ENCODE measurements around the gene CHL1.
"Not testable (repeated sequence)": the region's sequence is repeated elsewhere in the genome, so short reads cannot be mapped to it uniquely, and the experiment has no call there.

Gene CHL1

DNA sequence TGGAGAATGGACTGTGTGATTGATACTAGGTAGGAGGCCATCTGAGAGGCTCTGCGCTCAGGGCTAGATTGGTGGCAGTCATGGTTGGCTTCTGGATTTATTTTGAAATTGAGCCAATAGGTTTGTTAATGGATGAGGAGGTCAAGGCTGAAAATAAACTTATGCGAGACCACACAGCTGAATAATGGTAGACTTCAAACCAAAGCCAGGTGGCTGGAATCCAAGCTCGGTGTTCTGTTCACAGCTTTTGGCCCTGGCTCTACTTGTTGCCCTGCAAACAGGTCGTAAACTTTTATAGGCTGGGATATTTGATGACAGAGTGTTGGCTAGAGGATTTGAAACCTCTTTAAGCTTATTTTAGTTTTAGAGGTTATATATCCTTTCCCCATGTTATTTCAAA is 160.4 kb downstream of the CHL1 start:
- TF ChIP-seq, protein P1, sequence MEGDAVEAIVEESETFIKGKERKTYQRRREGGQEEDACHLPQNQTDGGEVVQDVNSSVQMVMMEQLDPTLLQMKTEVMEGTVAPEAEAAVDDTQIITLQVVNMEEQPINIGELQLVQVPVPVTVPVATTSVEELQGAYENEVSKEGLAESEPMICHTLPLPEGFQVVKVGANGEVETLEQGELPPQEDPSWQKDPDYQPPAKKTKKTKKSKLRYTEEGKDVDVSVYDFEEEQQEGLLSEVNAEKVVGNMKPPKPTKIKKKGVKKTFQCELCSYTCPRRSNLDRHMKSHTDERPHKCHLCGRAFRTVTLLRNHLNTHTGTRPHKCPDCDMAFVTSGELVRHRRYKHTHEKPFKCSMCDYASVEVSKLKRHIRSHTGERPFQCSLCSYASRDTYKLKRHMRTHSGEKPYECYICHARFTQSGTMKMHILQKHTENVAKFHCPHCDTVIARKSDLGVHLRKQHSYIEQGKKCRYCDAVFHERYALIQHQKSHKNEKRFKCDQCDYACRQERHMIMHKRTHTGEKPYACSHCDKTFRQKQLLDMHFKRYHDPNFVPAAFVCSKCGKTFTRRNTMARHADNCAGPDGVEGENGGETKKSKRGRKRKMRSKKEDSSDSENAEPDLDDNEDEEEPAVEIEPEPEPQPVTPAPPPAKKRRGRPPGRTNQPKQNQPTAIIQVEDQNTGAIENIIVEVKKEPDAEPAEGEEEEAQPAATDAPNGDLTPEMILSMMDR (IDR thresholded peaks at IDR 0.05; ENCODE audit: insufficient read depth, low read depth, low read length, missing control alignments), result no peak
- no peak overlapping the region for H3K4me3 ChIP-seq (ENCODE audit: low read depth, low read length)
- no peak for DNase-seq (ENCODE audit: low read depth)

DNA sequence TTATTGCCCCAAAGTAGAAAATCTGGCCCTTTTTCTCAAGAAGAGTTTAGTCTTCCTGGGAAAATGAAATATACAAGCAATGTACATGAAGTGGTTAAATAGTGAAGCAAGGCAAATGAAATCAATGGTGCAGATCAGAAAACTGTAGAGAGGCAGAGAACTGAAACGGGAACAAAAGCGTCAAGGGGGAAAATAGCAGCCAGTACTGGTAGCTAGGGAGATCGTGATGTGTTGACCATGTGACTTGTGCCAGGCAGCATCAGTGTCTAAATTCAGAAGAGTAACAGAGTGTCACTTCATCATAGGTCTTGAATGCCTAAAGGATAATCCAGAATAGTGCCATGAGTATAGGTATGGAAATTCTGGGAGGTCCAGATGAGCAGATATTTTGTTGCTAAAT is 163.1 kb downstream of the CHL1 start:
- no peak overlapping the region for H3K4me3 ChIP-seq (ENCODE audit: low read depth, low read length)
- DNase-seq (ENCODE audit: low read depth), result peak; percentile 32
- TF ChIP-seq, protein P1 (IDR thresholded peaks at IDR 0.05; ENCODE audit: insufficient read depth, low read depth, low read length, missing control alignments), result no peak

DNA sequence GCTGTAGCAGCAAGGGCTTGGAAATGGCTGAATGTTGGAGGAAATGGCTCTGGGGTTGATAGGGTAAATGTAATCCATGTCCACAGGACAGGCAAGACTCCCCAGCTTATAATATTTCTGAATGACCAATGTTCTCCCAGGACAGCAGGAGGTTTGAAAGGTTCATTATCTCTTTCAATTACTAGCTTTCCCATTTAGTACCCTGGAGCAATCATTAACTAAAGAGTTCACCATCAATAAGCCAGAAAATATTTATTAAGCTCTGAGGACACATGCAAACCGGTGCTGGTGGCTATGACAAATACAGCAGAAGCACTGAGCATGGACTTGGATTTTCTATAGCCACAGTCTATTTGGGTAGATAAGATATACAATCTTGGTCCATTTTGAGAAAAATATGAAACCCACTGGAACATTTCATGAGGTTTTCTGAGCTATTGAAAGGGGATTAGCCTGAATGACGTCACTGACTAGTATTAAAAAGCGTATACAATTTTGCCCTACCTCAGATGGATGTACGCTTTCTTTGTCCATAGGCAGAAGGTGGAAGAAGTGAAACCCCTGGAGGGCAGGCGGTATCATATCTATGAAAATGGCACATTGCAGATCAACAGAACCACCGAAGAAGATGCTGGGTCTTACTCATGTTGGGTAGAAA is 166.2 kb downstream of the CHL1 start:
- no peak overlapping the region for H3K4me3 ChIP-seq (ENCODE audit: low read depth, low read length)
- DNase-seq (ENCODE audit: low read depth), result no peak
- TF ChIP-seq, protein P1 (IDR thresholded peaks at IDR 0.05; ENCODE audit: insufficient read depth, low read depth, low read length, missing control alignments), result no peak

DNA sequence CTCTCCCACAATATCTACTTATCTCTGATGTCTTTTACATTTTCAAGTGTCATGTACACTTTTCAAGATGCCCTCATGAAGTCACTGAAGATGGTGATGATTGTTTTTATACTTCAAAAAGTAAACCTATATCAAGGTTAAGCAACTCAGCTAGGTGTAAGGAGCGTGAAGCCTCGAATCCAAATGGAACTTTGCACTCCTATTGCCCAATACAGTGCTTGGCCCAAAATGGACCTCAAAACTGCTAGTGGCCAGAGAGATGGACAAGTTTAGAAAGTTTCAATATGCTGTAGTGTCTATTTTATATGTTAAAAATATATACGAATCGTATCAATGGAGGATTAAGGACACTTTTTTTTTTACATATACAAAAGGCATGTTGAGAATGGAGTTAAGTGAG is 167.7 kb downstream of the CHL1 start:
- TF ChIP-seq, protein P1 (IDR thresholded peaks at IDR 0.05; ENCODE audit: insufficient read depth, low read depth, low read length, missing control alignments), result no peak
- no peak overlapping the region for H3K4me3 ChIP-seq (ENCODE audit: low read depth, low read length)
- DNase-seq (ENCODE audit: low read depth), result no peak

DNA sequence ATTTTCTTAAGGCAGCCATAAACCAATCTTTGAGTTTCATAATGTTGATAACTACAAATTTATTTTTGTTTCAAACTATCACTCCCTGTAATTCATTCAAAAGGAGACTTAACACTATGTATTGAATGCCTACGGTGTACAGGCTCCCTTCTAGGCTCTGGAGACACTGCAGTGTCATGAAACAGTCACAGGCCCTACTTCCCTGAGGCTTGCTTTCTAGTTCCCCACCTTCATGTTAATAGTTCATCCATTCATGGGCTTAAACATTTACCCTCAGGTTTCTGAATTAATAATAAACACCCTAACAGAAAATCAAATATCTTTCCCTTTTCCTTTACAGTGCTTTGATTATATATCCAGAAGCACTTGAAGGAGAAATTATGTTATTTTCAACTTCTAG is 168.7 kb downstream of the CHL1 start:
- H3K4me3 ChIP-seq (ENCODE audit: low read depth, low read length), result no peak overlapping the region
- TF ChIP-seq, protein P1 (IDR thresholded peaks at IDR 0.05; ENCODE audit: insufficient read depth, low read depth, low read length, missing control alignments), result no peak

DNA sequence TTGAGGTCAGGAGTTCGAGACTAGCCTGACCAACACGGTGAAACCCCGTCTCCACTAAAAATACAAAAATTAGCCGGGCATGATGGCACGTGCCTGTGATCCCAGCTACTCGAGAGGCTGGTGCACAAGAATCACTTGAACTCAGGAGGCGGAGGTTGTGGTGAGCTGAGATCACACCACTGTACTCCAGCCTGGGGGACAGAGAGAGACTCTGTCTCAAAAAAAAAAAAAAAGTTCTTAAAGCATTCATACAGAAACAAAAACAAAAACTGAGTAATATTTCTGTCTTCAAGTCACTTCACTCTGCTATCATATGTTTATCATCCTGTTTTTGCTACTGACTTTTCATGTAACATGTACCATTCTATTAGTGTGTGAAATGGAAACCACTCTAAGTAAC is 169.7 kb downstream of the CHL1 start:
- peak; percentile 13 for DNase-seq (ENCODE audit: low read depth)
- H3K4me3 ChIP-seq (ENCODE audit: low read depth, low read length), result not testable (repeated sequence)

More for the DNA sequence above, 168.7 kb downstream of the CHL1 start:
- DNase-seq (ENCODE audit: low read depth), result no peak

DNA sequence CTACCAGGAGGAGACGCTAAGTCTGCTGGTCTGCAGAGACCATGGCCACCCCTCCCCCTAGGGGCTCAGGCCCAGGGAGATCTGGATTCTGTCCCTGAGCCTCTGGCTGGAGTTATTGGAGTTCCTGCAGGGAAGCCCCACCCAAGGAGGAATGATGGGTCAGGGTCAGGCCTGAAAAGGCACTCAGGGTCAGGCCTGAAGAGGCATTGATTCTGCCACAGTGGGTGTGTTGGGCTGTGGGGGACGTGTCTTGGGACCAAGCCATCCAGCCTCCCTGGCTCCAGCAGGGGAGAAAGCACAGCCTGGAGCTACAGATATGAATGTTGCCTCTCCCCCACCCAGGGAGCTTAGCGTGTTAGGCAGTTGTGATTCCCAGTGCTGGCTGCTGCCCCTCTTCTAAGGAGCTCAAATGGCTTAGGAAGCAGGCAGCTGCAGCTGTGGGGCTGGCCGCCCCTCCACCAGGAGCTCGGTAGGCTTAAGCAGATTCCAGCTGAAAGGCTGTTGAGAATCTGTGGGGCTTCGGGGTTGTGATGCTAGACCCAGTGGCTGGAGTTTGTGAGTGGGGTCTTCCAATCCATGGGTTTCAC is 176.7 kb downstream of the CHL1 start:
- no peak for DNase-seq (ENCODE audit: low read depth)
- TF ChIP-seq, protein P1 (IDR thresholded peaks at IDR 0.05; ENCODE audit: insufficient read depth, low read depth, low read length, missing control alignments), result no peak
- no peak overlapping the region for H3K4me3 ChIP-seq (ENCODE audit: low read depth, low read length)
